Activated CD4-positive, alpha-beta T cell treated with anti-CD3 and anti-CD28 coated beads, Interleukin-2, amount 50 U/mL, for 16 hours (primary cell): ENCODE data around the gene ITPR3.

Experiments
- DNase-seq: peaks from one replicate; pipeline ENCODE4 v3.0.0-alpha.2; 2020

ITPR3 gene

DNA sequence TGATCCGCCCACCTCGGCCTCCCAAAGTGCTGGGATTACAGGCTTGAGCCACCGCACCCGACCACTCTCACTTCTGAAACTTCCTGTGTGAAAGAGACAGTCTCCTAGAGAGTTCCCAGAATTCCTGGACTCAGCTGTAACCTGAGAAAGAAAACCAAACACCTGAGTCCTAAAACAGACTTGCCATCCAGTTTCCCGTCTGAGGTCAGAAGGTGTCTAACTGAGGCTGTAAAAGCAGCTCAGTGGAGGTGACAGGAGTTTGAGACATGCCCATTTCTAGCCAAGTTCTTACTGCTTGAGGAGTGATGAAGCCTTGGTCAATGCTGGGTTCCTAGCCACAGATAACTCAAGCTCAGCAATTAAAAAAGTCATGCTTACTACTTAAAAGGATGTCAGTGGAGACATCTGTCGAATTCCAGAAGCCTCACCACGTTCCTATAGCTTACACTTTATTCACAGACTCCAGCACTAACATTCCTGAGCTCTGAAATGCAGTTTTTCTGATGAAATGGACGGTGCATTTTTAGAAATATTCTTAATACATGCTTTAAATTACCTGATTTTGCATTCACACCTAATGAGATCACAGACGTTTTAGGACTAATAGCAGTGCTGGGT is 84.3 kb downstream of the ITPR3 start:
- DNase-seq: no peak

DNA sequence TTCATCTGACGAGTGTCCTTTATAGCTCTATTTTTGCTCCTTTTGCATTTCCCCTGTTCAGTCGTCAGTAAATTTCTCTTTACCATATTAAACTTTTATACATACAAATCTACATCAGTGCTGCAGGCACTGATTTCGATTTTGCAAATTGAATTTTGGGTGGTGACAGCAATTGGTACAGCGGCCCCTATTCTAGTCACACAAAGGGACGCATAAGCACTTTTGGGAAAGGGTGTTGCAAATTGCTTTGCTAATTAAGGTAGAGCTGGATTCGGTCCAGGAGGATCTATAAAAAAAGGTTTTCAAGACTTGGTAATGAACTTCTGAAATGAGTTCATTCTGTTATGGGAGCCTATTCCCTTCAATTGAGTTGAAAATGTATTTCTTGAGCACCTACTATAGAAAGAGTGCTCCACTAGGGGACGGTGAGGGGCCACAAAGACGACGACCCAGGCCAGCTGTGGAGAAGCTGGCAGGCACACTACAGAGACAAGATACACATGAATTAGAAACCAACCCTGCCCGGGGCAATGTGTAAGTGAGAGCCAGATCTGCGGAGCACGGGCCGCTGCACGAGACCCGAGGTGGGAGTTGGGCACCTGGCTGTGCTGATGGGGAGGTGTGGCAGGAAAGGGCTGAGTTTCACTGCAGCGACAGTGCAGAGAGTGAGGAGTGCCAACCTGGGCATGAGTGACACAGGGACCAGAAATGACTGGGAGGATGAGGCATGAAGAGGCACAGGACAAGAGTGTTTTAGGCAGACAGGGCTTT is 85.0 kb downstream of the ITPR3 start:
- no peak for DNase-seq

DNA sequence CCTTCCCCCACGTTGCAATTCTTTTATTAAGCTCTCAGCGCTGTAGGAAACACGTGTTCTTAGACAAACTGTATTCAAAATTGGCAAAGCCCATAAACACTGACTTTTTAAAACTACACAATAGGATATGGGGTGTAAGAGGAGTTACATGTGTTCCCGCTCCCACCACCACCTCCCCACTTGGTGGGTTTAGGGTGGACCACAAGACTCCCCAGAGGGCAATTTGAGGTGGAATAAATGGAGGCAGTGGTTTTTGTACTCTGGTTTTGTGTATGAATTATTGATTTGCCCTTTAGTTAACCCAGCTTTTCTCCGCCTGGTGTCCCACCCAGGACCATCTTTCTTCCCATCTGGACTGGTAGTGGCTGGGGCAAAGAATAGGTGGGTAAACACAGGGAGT is 86.6 kb downstream of the ITPR3 start:
- no peak for DNase-seq

DNA sequence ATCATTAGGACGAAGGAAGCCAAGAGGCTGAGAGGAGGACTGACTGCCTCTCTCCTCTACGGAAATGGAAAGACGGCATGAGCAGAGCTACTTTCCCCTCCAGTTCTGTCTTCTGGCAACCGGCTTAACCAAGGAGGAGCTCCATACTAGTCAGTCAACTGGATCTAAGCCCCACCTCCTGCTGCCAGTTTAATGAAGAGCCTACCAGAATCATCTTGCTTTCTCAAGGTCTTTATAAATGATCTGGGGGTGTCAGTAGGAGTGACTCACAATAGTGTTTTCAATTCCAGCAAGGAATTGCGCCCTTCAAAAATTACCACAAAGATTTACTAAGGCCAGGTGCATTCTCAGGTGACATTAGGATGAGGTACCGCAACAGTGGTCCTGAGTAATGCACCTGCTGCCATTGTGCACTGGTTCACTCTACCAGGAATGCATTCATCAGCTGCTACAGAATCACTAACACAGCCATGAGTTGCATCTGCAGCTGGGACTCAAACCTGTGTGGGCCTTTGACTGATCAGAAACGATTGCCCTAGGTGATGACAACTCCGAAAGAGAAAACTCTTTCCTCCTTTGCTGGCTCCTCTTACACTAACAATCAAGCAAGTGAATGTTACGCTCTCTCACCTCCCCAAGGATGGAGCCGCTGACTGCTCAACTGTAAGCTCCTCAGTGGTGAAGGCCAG is 87.5 kb downstream of the ITPR3 start:
- DNase-seq: no peak

DNA sequence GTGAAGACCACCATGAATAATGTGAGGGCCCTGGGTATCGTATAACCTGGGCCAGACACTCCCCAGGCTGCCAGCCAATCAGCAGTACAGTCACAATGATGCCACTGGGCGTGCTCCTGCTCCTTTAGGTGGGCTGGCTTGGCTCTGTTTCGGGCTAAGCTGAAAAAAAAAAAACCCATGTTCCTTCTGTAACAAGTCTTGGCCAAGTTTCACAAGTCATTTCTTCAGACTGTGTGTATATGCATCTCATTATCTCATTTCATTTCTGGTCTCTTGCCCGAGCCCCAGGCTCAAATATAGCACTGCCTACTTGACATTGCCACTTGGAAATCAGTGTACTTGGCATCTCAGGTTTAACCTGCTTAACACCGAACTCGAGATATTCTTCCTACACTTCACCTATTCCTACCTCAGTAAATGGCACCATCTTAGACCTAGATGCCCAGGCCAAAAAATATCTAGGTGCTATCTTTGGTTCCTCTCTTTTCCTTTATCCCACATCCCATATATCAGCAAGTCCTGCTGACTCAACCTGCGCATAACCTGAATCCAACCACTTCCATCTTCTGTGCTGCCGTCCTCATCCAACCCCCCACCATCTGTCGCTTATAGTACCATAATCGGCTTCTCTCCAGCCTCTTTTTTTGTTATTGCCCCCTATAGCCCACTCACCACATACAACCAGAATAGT is 88.6 kb downstream of the ITPR3 start:
- DNase-seq: no peak

DNA sequence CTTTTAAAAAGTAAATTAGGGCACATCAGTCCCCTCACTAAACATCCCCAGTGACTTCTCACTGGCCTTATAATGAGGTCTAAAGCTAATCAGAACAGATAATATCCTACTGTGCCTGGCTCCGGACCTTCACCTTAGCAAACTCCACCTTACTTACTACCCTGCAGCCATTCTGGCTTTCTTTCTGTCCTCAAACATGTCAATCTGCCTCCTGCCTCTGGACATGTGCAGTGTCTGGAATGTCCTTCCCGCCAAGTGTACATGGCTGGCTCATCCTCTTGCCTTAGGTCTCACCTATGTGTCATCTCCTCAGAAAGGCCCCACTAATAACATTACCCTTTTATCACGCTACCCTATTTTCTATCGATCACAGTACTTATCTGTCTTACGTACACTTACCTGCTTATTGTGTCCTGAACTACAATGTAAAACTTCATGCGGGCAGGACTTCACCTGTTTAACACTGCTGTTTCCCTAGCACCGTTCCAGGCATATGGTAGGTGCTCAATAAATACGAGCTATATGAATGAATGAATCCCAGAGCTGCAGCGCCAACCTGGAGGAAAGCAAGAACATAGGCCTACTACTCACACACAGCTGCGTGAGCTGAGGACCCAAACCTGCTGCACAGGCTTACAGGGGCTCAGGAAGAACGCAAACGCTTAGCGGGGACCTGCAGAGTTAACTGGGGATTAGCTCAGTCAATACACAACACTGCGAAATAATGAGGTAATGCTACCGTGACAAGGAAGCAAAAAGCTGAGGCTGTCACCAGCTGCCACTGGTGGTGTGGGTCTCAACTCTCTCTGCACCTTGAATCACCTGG is 89.4 kb downstream of the ITPR3 start:
- DNase-seq: no peak

DNA sequence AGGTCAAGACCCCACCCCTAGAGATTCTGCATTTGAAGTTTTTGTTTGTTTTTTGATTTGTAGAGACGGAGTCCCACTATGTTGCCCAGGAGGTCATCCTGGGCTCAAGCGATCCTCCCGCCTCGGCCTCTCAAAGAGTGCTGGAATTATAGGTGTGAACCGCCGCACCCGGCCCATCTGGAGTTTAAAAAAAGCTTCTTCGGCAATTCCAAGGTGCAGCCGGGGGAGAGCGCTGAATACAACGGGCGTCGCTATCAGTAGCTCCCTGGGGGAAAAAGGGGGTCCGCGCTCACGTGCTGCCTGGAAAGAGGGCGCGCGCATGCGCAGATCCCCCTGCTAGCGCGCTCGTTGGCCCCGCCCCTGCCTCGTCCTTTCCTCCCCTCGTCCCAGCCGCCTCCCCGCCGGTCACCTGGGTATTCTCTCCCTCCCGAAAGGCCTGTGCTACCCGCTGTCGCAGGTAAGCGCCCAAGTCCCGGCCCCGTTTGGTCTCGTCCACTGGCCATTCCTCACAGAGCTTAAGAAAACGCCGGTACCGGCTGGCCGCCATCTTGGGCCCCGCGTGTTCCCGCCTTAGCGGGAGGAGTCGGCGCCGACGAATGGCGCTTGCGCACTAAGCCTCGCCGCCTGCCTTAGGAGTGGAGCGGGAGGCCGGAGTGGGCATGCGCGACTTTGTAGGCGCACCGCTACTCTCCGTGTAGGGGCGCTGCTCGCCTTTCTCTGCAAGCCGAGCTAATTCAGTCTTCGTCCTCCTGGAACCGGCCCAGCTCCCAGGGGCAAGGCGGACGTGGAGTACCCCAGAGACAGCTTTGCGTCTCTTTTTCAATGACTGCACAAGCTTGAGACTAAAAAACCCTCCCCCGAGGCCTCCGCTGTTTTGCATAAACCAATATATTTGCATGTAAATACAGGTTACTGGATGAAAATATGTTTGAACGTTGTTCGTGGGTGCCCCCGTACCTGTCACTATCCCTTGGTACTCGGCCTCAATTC is 90.3 kb downstream of the ITPR3 start, which contains the start of gene UQCC2:
Gene UQCC2, minus strand, starts transcription at position 561 of the 990 bp plus-strand sequence. Its CDS starts 14 bp downstream, at position 547.
- DNase-seq: peak; percentile 97

DNA sequence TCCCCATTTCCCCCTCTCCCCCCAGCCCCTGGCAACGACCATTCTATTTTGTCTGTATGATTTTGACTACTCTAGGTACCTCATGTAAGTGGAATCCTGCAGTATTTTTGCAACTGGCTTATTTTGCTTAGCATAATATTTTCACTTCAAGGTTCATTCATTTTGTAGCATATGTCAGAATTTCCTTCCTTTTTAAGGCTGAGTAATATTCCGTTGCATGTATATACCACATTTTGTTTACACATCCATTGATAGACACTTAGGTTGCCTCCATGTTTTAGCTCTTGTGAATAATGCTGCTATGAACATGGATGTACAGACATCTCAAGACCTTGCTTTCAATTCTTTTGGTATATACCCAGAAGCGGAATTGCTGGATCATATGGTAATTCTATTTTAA is 91.8 kb downstream of the ITPR3 start:
- no peak for DNase-seq

DNA sequence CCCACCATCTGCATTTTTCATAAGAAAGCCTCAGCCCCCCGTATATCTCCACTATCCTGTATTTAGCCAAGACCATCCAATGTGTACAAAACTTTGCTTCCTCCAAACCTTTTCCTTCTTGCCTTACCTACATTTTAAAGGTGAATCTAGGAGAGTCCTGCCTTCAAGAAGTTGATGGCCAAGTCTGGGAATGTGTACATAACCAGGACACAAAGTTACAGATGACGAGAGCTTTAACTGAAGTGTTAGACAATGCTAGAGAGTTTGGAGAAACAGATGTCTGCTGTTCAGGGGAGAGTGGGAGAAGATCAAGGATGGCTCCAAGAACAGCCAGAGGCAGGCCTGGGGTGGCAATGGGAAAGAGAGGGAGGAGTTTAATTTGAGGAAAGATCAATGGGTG is 92.7 kb downstream of the ITPR3 start:
- no peak for DNase-seq

DNA sequence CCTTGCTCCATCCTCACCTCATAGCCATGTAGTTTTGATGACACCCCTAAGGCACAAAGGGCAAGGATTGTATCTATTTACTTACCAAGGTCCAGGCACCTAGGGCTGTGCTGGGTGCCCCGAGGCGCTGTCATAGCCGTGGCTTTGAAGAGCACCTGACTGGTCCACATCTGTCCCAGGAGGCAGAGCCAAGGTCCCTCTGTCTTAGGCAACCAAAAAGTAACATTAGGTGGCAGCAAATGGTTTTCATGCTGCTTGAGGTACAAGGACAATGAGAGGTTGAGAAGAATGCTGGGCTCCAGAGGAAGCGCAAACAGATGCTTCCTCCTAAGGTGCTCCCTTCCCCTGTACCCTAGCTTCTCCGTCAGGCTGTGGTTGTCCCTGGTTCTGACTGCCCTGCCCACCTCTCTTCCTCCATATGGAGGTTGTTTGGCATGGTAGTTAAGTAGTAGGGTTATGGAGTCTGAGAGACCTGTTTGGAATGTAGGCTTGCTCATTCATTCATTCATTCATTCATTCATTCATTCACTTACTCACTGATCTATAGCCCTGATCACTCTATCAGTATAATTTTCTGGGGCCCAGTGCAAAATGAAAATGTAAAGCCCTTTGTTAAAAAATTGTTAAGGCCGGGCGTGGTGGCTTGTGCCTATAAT is 93.4 kb downstream of the ITPR3 start:
- no peak for DNase-seq

DNA sequence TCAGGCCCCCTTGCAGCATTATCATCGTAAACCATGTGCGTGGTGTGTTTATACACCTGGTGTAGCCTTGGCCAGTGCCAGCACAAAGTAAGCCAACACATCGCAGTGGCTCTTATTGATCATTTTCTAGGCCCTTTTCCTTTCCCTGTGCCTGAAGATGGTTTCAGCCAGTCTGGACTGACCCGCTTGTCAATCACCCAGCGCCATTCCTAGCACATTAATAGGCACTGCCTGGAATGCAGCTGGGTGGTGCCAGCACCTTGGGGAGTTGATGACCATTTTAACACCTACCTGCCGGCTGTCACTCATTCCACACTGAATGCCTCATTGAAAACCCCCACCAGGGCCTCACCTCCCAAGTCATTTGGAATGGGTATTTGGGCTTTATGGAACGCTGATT is 95.3 kb downstream of the ITPR3 start:
- no peak for DNase-seq

DNA sequence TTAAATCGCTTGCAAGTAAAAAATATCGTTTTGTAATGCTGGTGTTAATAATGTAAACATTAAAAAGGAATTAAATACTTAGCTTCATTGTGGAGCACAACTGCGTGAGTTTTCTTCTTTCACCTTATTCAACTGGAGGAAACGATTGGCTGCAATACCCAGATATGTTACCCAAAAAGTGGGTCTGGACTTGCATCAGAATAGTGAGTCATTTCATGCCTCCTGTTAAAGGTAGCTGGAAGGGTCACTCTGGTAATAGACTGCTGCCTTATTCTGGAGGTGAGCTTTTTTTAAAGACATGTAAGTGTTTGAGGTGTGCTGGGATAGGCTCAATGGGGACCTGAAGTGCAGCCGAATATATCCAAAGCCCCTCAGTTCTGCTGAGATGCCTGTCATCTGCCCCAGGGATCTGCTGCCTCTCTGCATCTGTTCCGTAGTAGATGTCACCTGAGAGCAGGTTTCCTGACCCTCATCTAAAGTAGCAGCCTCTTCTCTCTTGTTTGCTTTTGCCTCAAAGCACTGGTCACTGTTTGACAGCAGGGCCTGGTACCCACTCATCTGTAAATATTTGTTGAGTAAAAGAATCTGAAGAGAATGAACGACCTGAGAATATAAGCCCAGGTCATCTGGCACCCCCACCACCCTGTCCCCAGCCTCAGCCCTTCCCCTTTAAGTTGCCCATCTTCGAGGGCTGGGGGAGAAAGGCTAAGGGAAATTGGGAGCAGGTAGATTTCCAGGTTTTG is 95.9 kb downstream of the ITPR3 start:
- no peak for DNase-seq

DNA sequence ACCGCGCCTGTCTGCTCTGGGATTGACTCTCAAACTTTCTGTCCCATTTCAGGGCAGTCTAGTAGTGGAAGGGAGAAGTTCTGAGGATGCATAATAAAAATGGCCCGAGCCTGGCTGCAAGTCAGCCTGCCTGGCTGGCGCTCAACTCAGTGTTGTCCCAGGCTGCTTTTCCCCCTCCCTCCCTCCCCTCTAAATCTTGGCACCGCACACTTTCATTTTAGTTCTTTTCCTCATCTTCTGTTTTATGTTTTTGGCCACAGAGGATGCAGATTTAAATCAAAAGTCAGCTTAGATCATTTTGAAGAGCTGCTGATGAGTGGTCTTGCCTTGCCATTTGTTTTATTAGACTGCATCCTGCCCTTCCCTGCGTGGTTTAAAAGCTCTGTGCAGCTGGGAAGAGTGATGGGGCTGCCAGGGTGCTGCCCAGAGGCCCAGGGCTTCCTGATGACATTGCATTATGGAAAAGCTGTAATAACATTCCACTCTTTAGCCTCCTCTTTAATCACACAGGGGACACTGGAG is 96.9 kb downstream of the ITPR3 start:
- DNase-seq: no peak

DNA sequence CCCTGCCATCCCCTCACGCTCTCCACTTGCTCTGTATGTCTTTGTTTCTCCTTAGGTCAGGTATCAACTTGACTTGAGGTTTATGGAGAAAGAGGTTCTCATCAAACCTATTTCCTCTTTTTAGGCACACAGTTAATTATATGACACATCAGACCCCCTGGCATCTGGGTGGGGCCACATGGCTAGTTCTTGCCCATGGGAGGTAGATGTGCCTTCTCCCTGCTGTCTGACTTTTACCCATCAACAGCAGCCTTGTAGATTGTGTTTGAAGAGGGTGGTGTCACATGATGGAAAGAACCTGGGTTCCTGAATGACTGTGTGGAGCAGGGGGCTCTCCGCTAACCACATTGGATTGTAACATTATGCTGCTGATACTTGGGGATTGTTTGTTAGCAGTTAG is 97.6 kb downstream of the ITPR3 start:
- DNase-seq: no peak

DNA sequence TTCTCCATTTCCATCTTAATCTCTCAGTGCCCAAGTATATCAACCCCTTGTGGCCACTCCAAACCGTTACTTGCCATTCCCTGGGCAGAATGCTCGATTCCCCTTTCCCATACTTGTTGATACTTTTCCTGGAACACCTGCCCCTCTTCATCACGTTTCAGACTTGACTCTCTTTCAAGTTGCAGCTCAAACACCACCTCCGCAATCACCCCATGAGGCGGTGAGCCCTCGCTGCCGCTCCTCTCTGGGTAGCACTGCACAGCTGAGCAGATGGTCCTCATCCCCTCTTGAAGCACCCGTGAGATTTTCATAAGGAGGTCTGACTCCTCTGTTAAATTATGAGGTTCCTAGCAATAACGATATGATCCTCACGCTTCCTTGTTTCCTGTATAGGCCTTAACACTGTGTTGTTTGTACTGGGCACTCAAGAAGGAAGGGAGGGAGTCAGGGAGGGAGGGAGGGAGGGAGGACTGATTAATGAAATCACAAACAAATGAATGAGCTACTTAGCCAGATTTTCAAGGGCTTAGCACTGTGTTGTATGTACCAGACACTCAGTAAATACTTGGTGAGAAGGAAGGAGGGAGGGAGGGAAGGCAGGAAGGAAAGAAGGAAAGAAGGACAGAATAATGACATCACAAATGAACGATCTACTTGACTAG is 98.3 kb downstream of the ITPR3 start:
- DNase-seq: no peak

DNA sequence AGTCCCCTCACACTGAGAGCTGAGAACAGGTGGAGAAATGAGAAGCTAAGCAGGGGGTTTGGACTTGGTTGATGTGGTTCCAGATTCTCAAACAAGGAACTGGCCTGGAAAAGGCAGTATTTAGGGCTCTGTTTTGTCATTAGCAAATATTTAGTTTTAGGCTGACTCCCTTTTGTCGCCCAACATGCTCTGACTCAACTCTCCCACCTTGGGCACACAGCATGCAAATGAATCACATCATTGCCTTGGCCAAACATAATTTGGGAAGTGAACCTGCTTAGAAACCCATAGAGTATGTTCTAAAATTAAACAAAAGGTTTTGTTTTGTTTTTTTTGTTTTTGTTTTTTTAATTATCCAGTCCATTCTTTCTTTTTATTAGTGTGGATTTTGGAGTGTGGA is 99.9 kb downstream of the ITPR3 start:
- DNase-seq: no peak

DNA sequence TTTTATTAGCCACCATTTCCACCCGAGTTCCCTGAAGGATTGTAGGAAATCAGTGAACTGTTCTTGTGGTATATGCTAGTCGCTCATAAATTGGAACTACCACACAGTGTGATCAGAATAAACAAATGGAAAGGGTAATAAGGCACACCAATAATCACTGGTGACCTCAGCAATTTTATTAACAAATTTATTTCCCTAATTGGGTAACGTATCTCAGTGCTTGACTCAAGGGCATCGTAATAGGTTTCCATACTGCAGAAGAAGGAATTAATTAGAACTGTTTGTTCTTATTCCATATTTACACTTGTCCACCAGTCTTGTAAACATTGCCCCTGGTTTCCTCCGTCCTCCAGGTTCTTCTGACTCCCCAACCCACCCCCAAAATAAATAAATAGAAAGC is 100.4 kb downstream of the ITPR3 start:
- DNase-seq: no peak

DNA sequence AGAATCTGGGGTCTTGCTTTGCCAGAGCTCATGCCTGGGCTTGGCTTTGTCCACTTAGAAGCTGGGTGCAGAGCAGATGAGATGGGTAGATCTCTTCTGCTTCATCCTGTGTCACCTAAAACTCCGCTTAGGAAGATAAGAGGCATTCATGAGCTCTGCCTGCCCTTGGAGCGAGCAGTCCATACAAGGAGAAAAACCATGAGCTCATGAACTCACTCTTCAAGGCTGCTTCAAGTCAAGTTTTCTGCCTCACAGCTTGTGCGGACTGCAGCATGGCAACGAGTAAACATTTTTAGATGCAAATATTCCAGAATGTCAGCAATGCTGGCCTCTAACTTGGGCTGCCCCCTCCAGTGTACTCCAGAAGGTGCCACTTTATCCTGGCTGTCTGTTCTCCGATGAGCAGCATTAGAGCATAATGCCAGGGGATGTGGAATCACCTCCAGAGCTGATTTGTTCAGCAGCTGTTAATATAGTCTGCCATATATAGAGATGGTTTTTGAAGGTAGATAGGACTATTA is 101.0 kb downstream of the ITPR3 start:
- DNase-seq: no peak
